ENCODE measurements around the gene DCAF17.
A peak's percentile ranks its signal among the peaks of the same experiment; 100 is the strongest.
"Not testable (repeated sequence)": the region's sequence is repeated elsewhere in the genome, so short reads cannot be mapped to it uniquely, and the experiment has no call there.

The DCAF17 gene

GRCh38 chr2:171420728-171421563 is 13.1 kb upstream of the DCAF17 start:
- Histone ChIP-seq H3K4me3 (ENCODE audit: low read depth, low read length) (no peak overlapping the region), H3K4me1 (ENCODE audit: control insufficient read depth in 1 of 2, insufficient read depth in 2 of 2, low read length in 2 of 2) (no peaks in the 10 kb centered on the region), H3K79me2 (ENCODE audit: control insufficient read depth, insufficient read depth, low read length, poor library complexity) (no peaks in the 10 kb centered on the region), H4K8ac (ENCODE audit: low read depth, low read length) (no peak overlapping the region), H3K18ac (ENCODE audit: low read length) (no peak overlapping the region), H2BK12ac (ENCODE audit: low read length) (no peak overlapping the region), H4K91ac (ENCODE audit: low read depth, low read length) (no peak overlapping the region), H2BK5ac (ENCODE audit: low read depth, low read length, poor library complexity) (no peak overlapping the region), H4K12ac (ENCODE audit: low read depth, low read length) (no peak overlapping the region), H3K27me3 (ENCODE audit: insufficient read depth, low read length) (no peaks in the 10 kb centered on the region), H3K4ac (ENCODE audit: low read depth, low read length) (no peak overlapping the region), H3K79me1 (ENCODE audit: low read length) (no peaks in the 10 kb centered on the region), H3K36me3 (ENCODE audit: control insufficient read depth in 1 of 2, insufficient read depth in 2 of 2, low read length in 2 of 2) (no peaks in the 10 kb centered on the region), H2AFZ (ENCODE audit: insufficient read depth, low read length, poor library complexity) (no peak overlapping the region), H3K4me2 (ENCODE audit: low read length) (no peak overlapping the region), H3K14ac (ENCODE audit: low read length) (no peak overlapping the region), H3K23ac (ENCODE audit: low read length) (no peak overlapping the region), H2AK5ac (ENCODE audit: low read length) (no peak overlapping the region), H3K9ac (ENCODE audit: low read length) (no peak overlapping the region), H3K9me3 (ENCODE audit: insufficient read depth, low read depth, low read length) (peaks cover 8% of the 10 kb centered on the region), H3K27ac (ENCODE audit: low read depth, low read length) (no peak overlapping the region), H2BK120ac (ENCODE audit: insufficient read depth, low read length, poor library complexity) (no peak overlapping the region)
- DNase-seq, result no peak
- no CpG with 5 or more reads among the region's 3 CpGs for WGBS (ENCODE audit: extremely low coverage, insufficient coverage, insufficient read length)

- not testable (repeated sequence) for H4K12ac ChIP-seq (ENCODE audit: low read depth, low read length); H3K14ac ChIP-seq (ENCODE audit: low read length); H3K9ac ChIP-seq (ENCODE audit: low read length); H2AFZ ChIP-seq (ENCODE audit: insufficient read depth, low read length, poor library complexity); H3K23ac ChIP-seq (ENCODE audit: low read length); H4K8ac ChIP-seq (ENCODE audit: low read depth, low read length); H2BK12ac ChIP-seq (ENCODE audit: low read length); H3K18ac ChIP-seq (ENCODE audit: low read length); H2AK5ac ChIP-seq (ENCODE audit: low read length); H4K91ac ChIP-seq (ENCODE audit: low read depth, low read length); H3K36me3 ChIP-seq (ENCODE audit: control insufficient read depth in 1 of 2, insufficient read depth in 2 of 2, low read length in 2 of 2); H3K27ac ChIP-seq (ENCODE audit: low read depth, low read length); H3K79me1 ChIP-seq (ENCODE audit: low read length); H3K4ac ChIP-seq (ENCODE audit: low read depth, low read length); DNase-seq; H3K4me3 ChIP-seq (ENCODE audit: low read depth, low read length); H3K4me2 ChIP-seq (ENCODE audit: low read length); H3K79me2 ChIP-seq (ENCODE audit: control insufficient read depth, insufficient read depth, low read length, poor library complexity); H2BK5ac ChIP-seq (ENCODE audit: low read depth, low read length, poor library complexity); H3K4me1 ChIP-seq (ENCODE audit: control insufficient read depth in 1 of 2, insufficient read depth in 2 of 2, low read length in 2 of 2); H3K27me3 ChIP-seq (ENCODE audit: insufficient read depth, low read length); H3K9me3 ChIP-seq (ENCODE audit: insufficient read depth, low read depth, low read length); H2BK120ac ChIP-seq (ENCODE audit: insufficient read depth, low read length, poor library complexity)
- no CpG with 5 or more reads among the region's 2 CpGs for WGBS (ENCODE audit: extremely low coverage, insufficient coverage, insufficient read length)
Observed at GRCh38 chr2:171422710-171423495, 11.1 kb upstream of the DCAF17 start.

- peaks cover 18% of the 10 kb centered on the region for H3K79me1 ChIP-seq (ENCODE audit: low read length)
- no peak overlapping the region for H3K4me2 ChIP-seq (ENCODE audit: low read length)
- H3K27ac ChIP-seq (ENCODE audit: low read depth, low read length), result no peak overlapping the region
- no peak overlapping the region for H2AFZ ChIP-seq (ENCODE audit: insufficient read depth, low read length, poor library complexity)
- no peak overlapping the region for H2AK5ac ChIP-seq (ENCODE audit: low read length)
- H3K4ac ChIP-seq (ENCODE audit: low read depth, low read length), result peak overlapping the region; percentile 70
- WGBS (ENCODE audit: extremely low coverage, insufficient coverage, insufficient read length), result no CpG with 5 or more reads among the region's 7 CpGs
- no peak overlapping the region for H3K14ac ChIP-seq (ENCODE audit: low read length)
- H3K36me3 ChIP-seq (ENCODE audit: control insufficient read depth in 1 of 2, insufficient read depth in 2 of 2, low read length in 2 of 2), result peaks cover 2% of the 10 kb centered on the region in 2 experiments
- peaks cover 4 to 14% of the 10 kb centered on the region in 2 experiments for H3K4me1 ChIP-seq (ENCODE audit: control insufficient read depth in 1 of 2, insufficient read depth in 2 of 2, low read length in 2 of 2)
- no peak overlapping the region for H2BK12ac ChIP-seq (ENCODE audit: low read length)
- H3K18ac ChIP-seq (ENCODE audit: low read length), result peak overlapping the region; percentile 8
- no peak for DNase-seq
- no peak overlapping the region for H2BK120ac ChIP-seq (ENCODE audit: insufficient read depth, low read length, poor library complexity)
- peak overlapping the region; percentile 13 for H4K8ac ChIP-seq (ENCODE audit: low read depth, low read length)
- H2BK5ac ChIP-seq (ENCODE audit: low read depth, low read length, poor library complexity), result peak overlapping the region; percentile 2
- peaks cover 13% of the 10 kb centered on the region for H3K79me2 ChIP-seq (ENCODE audit: control insufficient read depth, insufficient read depth, low read length, poor library complexity)
- peak overlapping the region; percentile 49 for H4K91ac ChIP-seq (ENCODE audit: low read depth, low read length)
- no peak overlapping the region for H3K23ac ChIP-seq (ENCODE audit: low read length)
- H3K27me3 ChIP-seq (ENCODE audit: insufficient read depth, low read length), result no peaks in the 10 kb centered on the region
- no peak overlapping the region for H3K4me3 ChIP-seq (ENCODE audit: low read depth, low read length)
- H4K12ac ChIP-seq (ENCODE audit: low read depth, low read length), result no peak overlapping the region
- H3K9ac ChIP-seq (ENCODE audit: low read length), result no peak overlapping the region
- no peaks in the 10 kb centered on the region for H3K9me3 ChIP-seq (ENCODE audit: insufficient read depth, low read depth, low read length)
Observed at GRCh38 chr2:171430516-171431410, 3.3 kb upstream of the DCAF17 start.

GRCh38 chr2:171431677-171432167 is 2.3 kb upstream of the DCAF17 start:
- Histone ChIP-seq H3K27ac (ENCODE audit: low read depth, low read length) (peak overlapping the region; percentile 15), H3K36me3 (ENCODE audit: control insufficient read depth in 1 of 2, insufficient read depth in 2 of 2, low read length in 2 of 2) (peaks cover 2 to 3% of the 10 kb centered on the region in 2 experiments), H4K8ac (ENCODE audit: low read depth, low read length) (peak overlapping the region; percentile 48), H3K79me1 (ENCODE audit: low read length) (peaks cover 18% of the 10 kb centered on the region), H2AK5ac (ENCODE audit: low read length) (peak overlapping the region; percentile 90), H2AFZ (ENCODE audit: insufficient read depth, low read length, poor library complexity) (no peak overlapping the region), H2BK120ac (ENCODE audit: insufficient read depth, low read length, poor library complexity) (peak overlapping the region; percentile 79), H3K14ac (ENCODE audit: low read length) (peak overlapping the region; percentile 54), H3K4me2 (ENCODE audit: low read length) (no peak overlapping the region), H2BK5ac (ENCODE audit: low read depth, low read length, poor library complexity) (peak overlapping the region; percentile 47), H4K91ac (ENCODE audit: low read depth, low read length) (peak overlapping the region; percentile 75), H2BK12ac (ENCODE audit: low read length) (peak overlapping the region; percentile 78), H3K4ac (ENCODE audit: low read depth, low read length) (peak overlapping the region; percentile 84), H3K9me3 (ENCODE audit: insufficient read depth, low read depth, low read length) (no peaks in the 10 kb centered on the region), H3K4me3 (ENCODE audit: low read depth, low read length) (no peak overlapping the region), H4K12ac (ENCODE audit: low read depth, low read length) (no peak overlapping the region), H3K27me3 (ENCODE audit: insufficient read depth, low read length) (no peaks in the 10 kb centered on the region), H3K18ac (ENCODE audit: low read length) (peak overlapping the region; percentile 80), H3K23ac (ENCODE audit: low read length) (no peak overlapping the region), H3K4me1 (ENCODE audit: control insufficient read depth in 1 of 2, insufficient read depth in 2 of 2, low read length in 2 of 2) (peaks cover 4 to 14% of the 10 kb centered on the region in 2 experiments), H3K79me2 (ENCODE audit: control insufficient read depth, insufficient read depth, low read length, poor library complexity) (peaks cover 13% of the 10 kb centered on the region), H3K9ac (ENCODE audit: low read length) (no peak overlapping the region)
- no CpG with 5 or more reads among the region's 9 CpGs for WGBS (ENCODE audit: extremely low coverage, insufficient coverage, insufficient read length)
- DNase-seq, result no peak

Measured in trophoblast cell (in vitro differentiated cells and primary cell).